Activated CD4-positive, alpha-beta T cell treated with anti-CD3 and anti-CD28 coated beads for 1 hour (primary cell): ENCODE results near the gene PTPN11.

Experiments
- DNase-seq: peaks from one replicate; pipeline ENCODE4 v3.0.0-alpha.2; 2020

Gene PTPN11

GRCh38 chr12:112555621-112556233 lies 137.0 kb downstream of the PTPN11 start:
- DNase-seq: no peak

- DNase-seq: no peak
These were observed 139.3 kb downstream of the PTPN11 start for GRCh38 chr12:112557951-112558630.
